22Rv1 (cell line): ENCODE measurements around the gene SMAD6.

ENCODE experiments used
- CTCF ChIP-seq: fragments of 450-650 bp; IDR thresholded peaks from 2 replicates; pipeline ENCODE4 v1.5.1; 2017; ENCODE audit warnings: mild to moderate bottlenecking
- ZFX ChIP-seq: fragments of 450-650 bp; IDR thresholded peaks from 2 replicates; pipeline ENCODE4 v1.6.1; 2017; ENCODE audit warnings: antibody characterized with exemption, borderline replicate concordance

- TF ChIP-seq CTCF (no peak), ZFX (no peak)
Measured at GRCh38 chr15:66723826-66724731, 22.0 kb downstream of the SMAD6 start.
